Retinal pigment epithelial cell (primary cell): Measurements from ENCODE around the gene RNU6-9.

ENCODE experiments used
- DNase-seq: peaks from one replicate; pipeline ENCODE4 v3.0.0-alpha.2; 2010; ENCODE audit warnings: low read depth
- H3K4me3 ChIP-seq: 2 replicates; pipeline ENCODE4 v1.5.1; 2011; ENCODE audit warnings: mild to moderate bottlenecking, low read length, control low read depth, moderate library complexity
- TF ChIP-seq, protein P1 (sequence below): conservative IDR thresholded peaks from 2 replicates; pipeline ENCODE4 v1.5.1; 2011; ENCODE audit warnings: low read depth, low read length, control low read depth, inconsistent platforms

The RNU6-9 gene

DNA sequence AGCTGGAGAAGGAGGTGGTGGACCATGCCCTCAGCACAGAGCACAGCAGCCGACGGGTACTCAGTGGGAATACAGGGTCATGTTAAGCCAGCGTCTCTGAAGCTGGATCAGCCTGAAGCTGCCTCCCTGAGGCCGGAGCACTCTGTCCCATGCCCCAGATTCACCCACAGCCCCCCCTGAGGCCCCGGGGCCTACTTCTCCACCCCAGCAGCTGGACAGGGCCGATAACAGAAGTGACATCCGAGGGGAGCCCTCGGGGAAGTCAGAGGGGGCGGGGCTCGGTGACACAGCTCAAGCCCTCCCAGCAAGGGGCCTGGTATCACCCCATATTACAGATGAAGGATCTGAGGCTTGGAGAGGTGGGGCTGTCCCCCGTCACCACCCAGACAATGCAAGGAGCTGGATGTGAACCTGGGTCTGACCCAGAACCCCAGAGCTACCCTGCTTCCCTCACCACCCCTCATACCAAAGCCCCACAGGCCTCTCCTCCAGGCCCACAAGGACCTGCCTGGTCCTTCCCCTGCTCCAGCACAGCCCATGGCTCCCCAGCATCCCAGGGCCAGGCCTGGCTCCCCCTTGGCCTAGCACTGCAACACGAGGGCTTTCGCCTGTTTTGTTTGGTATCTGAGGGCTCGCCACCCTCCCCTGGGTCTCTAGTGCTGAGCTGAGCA, 14.0 kb downstream of the RNU6-9 start:
- no peak for DNase-seq
- H3K4me3 ChIP-seq = no peak overlapping the region
- TF ChIP-seq, protein P1, sequence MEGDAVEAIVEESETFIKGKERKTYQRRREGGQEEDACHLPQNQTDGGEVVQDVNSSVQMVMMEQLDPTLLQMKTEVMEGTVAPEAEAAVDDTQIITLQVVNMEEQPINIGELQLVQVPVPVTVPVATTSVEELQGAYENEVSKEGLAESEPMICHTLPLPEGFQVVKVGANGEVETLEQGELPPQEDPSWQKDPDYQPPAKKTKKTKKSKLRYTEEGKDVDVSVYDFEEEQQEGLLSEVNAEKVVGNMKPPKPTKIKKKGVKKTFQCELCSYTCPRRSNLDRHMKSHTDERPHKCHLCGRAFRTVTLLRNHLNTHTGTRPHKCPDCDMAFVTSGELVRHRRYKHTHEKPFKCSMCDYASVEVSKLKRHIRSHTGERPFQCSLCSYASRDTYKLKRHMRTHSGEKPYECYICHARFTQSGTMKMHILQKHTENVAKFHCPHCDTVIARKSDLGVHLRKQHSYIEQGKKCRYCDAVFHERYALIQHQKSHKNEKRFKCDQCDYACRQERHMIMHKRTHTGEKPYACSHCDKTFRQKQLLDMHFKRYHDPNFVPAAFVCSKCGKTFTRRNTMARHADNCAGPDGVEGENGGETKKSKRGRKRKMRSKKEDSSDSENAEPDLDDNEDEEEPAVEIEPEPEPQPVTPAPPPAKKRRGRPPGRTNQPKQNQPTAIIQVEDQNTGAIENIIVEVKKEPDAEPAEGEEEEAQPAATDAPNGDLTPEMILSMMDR = no peak

DNA sequence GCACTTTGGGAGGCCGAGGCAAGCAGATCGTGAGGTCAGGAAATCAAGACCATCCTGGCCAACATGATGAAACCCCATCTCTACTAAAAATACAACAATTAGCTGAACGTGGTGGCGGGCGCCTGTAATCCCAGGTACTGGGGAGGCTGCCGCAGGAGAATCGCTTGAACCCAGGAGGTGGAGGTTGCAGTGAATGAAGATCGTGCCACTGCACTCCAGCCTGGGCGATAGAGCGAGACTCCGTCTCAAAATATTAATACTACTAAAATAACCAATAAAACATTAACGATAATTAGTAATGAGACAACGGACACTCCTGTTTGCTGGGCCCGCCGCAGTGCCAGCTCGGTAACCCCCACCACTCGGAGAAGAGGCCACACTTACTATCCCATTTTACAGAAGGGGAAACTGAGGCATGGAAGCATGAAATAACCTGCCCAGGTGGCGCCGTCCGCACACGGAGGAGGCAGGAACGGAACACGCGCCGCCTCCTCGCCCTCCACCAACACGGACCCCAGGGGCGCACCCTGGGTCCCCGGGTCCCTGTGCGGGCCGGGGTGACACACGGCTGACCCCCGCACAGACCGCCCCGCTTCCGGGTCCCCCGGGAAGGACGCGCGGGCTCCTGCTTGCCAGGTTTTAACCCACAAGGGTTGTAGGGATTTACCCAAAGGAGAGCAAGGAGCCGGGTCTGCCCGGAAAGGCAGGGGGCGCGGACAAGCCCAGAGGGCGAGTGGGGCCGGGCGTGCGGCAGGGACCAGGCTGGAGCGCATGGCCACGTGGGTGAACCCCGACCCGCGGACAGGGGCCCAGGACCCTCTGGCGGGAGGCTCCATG, 18.1 kb downstream of the RNU6-9 start:
- H3K4me3 ChIP-seq = no peak overlapping the region
- DNase-seq = no peak
- TF ChIP-seq, protein P1 = no peak

DNA sequence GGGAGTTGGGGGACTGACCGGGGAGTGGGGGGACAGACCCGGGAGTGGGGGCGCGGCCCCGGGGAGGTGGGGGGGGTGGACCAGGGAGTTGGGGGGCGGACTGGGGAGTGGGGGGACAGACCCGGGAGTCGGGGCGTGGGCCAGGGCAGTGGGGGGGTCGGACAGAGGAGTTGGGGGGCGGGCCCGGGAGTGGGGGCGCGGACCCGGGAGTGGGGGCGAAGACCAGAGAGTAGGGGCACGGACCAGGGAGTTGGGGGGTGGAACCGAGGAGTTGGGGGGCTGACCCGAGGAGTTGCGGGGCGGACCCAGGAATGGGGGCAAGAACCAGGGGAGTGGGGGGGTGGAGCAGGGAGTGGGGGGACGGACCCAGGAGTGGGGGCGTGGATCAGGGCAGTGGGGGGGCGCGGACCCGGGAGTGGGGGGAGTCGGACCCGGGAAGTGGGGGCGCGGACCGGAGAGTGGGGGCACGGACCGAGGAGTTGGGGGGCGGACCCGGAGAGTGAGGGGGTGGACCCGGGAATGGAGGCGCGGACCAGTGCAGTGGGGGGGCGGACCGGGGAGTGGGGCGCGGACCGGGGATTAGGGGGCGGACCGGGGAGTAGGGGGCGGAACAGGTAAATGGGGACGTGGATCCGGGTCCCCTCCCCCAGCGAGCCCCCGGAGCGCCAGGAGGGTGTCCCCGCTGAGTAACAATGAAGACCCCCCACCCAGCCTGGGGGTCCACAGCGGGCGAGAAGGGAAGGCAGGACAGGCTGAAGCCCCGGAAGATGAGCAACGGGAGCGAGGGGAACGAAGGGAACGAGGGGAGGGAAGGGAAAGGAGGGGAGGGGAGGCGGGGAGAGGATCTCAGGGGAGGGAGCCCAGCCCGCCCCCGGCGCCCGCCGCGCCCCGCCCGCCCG, 19.1 kb downstream of the RNU6-9 start:
- TF ChIP-seq, protein P1 = no peak
- peak overlapping the region; percentile 83 for H3K4me3 ChIP-seq
- no peak for DNase-seq

DNA sequence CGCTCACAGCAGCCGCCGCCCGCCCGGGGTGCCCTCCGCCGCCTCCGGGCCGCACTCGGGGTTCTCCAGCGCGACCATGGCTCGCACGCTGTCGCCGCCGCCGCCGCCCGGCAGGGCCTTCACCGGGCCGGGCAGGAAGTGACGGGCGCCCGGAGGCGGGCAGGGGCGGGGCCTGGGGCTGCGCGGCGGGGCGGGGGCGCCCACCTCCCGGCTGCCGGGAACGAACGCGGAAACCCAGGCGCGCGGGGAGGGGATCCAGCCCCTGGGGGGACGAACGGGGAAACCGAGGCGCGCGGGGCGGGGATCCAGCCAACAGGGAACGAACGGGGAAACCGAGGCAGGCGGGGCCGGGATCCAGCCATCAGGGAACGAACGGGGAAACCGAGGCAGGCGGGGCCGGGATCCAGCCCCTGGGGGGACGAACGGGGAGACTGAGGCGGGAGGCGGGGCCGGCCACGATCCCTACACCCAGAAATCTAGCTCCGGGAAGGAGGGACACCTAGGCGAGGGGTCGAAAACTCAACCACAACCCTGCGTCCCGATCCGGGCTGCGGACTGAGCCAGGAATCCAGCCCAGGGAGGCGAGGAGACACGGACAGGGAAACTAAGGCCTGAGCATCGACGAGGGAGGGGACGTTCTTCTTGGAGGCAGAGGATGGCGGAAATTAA, 19.9 kb downstream of the RNU6-9 start, which contains the start of gene R3HDM4:
Gene R3HDM4 (minus strand): TSS at position 140 of the 669 bp plus-strand sequence. CDS start 62 bp downstream, at position 78.
- peak within 1 kb of the TSS; percentile 83 for H3K4me3 ChIP-seq
- TF ChIP-seq, protein P1 = no peak
- no peak for DNase-seq

GRCh38 chr19:916645-917322, 23.5 kb downstream of the RNU6-9 start:
- DNase-seq = no peak
- no peak overlapping the region for H3K4me3 ChIP-seq
- TF ChIP-seq, protein P1 = no peak
